Astrocyte of the spinal cord (primary cell): ENCODE measurements around the gene CHMP6.

Experiments
- DNase-seq: peaks from one replicate; pipeline ENCODE4 v3.0.0; 2011; ENCODE audit warnings: low read depth, low spot score
- H3K4me3 ChIP-seq: 2 replicates; pipeline ENCODE4 v1.5.1; 2011; ENCODE audit warnings: low read depth, mild to moderate bottlenecking, low read length, moderate library complexity
- in situ Hi-C: cut with HindIII; loops from 2 replicates; pipeline ENCODE4 v1.10.0; 2017; ENCODE audit warnings: low sequenced_read_pairs
- TF ChIP-seq, protein P1 (sequence below): IDR thresholded peaks from 2 replicates; pipeline ENCODE4 v1.5.1; 2012; ENCODE audit warnings: low read depth, mild to moderate bottlenecking, low read length, inconsistent platforms

The CHMP6 gene

DNA sequence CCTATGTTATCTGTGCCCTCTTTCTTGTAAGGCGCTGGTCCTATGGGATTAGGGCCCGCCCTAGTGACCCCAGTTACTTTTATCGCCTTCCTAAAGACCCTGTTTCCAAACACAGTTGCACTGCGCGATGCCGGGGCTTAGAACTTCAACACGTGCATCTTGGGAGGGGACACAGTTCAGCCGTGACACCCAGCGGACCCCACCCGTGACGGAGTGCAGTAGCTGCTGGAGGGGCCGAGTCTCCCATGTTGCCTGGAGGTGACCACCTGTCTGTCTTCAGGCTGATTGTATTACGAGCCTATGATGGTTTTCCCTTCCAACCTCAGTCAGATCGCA, 52.8 kb downstream of the CHMP6 start:
- no peak overlapping the region for H3K4me3 ChIP-seq
- in situ Hi-C loops: no loop called here
- TF ChIP-seq, protein P1, sequence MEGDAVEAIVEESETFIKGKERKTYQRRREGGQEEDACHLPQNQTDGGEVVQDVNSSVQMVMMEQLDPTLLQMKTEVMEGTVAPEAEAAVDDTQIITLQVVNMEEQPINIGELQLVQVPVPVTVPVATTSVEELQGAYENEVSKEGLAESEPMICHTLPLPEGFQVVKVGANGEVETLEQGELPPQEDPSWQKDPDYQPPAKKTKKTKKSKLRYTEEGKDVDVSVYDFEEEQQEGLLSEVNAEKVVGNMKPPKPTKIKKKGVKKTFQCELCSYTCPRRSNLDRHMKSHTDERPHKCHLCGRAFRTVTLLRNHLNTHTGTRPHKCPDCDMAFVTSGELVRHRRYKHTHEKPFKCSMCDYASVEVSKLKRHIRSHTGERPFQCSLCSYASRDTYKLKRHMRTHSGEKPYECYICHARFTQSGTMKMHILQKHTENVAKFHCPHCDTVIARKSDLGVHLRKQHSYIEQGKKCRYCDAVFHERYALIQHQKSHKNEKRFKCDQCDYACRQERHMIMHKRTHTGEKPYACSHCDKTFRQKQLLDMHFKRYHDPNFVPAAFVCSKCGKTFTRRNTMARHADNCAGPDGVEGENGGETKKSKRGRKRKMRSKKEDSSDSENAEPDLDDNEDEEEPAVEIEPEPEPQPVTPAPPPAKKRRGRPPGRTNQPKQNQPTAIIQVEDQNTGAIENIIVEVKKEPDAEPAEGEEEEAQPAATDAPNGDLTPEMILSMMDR: no peak
- no peak for DNase-seq

DNA sequence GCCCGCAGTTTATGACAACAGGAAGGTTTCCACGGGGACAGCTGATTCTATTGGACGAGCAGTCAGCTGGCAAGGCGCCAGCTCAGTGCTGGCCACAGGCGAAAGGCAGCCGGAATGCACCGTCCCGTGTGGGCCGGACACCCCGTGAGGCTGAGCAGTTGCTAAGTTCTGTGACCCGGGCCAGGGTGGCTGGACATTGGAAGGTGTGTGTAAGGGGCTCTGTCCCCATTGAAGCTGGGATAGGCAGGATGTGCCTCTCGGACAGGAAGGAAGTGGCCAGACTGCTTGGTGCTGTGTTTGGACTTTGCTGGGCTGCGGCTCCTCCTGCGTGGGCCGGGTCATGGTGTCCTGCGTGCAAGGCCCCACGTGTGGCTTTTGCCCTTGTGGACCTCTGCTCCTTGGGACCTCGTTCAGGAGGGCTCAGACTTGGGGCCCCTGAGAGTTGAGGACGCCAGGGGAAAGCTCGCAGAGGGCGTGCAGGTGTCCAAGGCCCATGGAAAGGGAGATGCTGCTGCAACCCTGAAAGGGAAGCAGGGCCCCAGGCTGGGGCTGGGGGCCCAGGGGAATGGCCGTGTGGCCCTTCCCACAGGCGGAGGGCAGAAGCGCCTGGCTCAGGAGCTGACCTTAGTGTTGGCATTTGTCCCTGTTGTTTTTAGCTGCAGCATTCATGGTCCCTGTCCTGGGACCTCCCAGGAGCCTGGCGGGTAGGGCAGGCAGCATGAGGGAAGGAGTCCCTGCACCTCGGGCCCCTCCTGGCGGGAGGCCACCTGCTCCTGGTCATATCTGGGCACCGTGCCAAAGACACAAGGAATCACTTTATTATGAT, 53.3 kb downstream of the CHMP6 start:
- TF ChIP-seq, protein P1: no peak
- in situ Hi-C loops: no loop called here
- no peak overlapping the region for H3K4me3 ChIP-seq
- DNase-seq: peak; percentile 86

DNA sequence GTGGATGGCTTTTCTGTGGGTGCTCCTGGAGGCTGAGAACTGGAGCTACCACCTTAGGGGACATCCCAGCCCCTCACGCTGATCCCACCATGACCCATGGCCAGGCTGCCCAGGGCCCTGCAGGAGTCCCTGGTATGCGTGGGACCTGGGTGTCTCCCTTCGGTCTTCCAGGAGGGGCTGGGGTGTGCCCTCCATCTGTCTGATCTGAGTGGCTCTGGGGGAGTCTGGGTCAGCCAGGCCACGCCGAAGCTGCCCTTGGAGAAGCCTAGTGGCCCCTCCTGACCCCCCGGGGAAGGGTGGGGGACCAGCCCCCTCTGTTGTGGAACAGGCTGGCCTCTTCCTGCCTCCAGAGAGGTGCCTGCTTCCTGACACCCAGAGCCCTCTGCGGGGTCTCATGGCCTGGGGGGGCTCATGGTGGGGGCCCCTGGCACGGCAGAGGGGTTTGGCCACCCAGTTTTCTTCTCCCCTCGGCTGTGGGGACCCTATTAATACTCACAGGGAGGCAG, 54.0 kb downstream of the CHMP6 start:
- no peak for DNase-seq
- TF ChIP-seq, protein P1: no peak
- in situ Hi-C loops: no loop called here
- no peak overlapping the region for H3K4me3 ChIP-seq

DNA sequence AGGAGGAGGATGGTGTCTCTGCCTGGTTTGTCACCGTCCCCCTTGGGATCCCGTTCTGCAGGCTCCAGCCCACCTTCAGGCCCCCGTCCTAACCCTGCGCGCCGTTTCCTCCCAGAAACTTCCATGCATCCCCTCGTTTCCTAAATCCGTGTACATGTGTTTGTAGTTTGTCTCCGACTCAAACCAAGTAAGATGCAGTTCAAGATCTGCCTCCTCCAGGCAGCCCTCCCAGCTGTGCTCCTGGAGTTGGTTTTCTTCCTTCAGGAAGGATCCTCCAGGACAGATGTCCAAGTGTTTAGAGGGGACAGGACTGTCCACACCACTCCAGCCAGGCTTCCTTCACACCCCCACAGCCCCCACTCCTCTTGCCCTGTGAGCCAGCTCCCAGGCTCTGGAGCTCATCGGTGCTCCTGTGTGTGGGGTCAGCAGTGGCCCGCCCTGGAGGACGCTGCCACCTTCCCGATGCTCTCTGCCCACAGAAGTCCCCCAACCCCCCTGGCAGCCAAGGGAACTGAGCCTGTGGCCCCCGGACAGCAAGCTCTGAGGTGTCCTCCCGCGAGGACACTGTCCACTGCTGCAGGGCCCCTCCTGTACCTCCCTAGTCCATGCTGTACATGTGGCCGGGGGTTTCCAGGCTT, 54.6 kb downstream of the CHMP6 start:
- no peak overlapping the region for H3K4me3 ChIP-seq
- TF ChIP-seq, protein P1: no peak
- in situ Hi-C loops: no loop called here
- DNase-seq: no peak

DNA sequence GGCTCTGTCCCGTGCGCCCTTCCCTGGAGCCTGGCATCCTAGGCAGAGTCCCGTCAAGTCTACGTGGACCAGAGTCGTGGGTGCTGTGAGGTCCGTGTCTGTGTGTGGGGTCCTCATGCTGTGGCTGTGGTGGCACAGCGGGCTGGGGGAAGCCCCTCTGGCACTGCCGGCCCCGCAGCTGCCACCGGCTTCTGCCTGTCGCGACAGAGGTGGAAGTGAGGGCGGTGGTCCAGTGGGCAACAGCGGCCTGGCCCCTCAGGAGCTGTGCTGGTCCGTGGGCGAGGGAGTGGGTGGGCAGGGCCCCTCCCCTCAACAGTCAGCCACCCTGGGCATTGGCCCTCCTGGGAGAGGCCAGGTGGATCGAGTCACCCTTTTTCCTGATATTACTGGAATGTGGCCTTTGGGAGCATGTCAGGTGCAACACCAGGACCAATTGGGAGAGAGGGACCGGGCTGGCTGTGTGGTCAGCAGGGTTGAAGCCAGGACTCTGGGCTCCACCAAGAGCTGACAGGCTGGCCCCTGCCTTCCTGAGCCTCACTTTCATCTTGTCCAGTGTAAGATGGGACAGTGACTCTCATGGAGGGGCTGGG, 55.2 kb downstream of the CHMP6 start:
- no peak for DNase-seq
- TF ChIP-seq, protein P1: no peak
- in situ Hi-C loops: no loop called here
- no peak overlapping the region for H3K4me3 ChIP-seq

DNA sequence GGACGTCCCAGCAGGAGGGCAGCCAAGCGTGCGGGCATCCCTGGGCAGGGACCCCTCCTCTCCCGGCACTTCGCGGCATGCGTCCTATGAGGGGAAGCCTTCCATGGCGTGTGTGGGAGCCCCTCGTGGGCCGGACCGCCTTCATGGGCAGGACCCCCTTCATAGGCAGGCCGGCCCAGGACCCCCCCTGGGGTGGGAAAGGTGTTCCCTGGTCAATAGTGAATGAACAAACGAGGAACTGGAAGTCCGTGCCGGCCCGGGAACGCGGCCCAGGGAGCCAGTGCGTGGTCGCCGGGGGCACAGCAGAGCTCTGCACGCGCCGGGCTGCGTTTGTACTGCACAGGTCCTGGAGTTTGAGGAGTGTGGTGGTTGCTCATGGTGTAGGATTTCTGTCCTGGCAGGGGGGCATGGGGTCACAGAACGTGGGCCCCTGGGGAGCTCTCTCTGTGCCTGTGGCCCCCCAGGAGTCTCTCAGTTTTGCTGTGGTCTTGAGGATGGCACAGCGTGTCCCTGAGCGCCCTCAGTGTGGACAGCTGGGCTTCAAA, 57.3 kb downstream of the CHMP6 start:
- in situ Hi-C loops: no loop called here
- H3K4me3 ChIP-seq: no peak overlapping the region
- no peak for DNase-seq
- TF ChIP-seq, protein P1: no peak
